ENCODE results near the gene MED12.

DNA sequence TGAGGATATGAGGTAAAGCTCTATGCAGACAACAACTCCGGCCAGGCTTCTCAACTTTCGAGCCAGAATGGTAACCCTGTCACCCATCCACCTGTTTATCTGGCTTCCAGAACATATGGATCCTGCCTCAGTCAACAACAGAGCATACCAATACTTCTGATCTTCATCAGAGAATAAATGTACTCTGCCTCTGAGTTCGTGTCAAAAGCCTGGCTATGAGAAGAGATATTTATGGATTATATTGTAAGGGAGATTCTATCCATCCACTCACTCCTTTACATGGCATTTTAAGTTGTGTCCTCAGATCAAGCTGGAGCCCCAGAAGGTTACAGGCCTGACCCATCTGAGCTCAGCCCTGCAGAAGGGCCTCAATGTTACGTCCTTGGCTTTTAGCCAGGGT lies 32.5 kb upstream of the MED12 start:
- TF ChIP-seq BCL11A (IDR thresholded peaks at IDR 0.05; ENCODE audit: low read depth in 2 of 2, low read length in 2 of 2) (no peak), EP300 (IDR thresholded peaks at IDR 0.05; ENCODE audit: borderline replicate concordance in 1 of 2, low read depth in 2 of 2, low read length in 2 of 2) (no peak), POLR2A (IDR thresholded peaks at IDR 0.05; ENCODE audit: control extremely low read depth in 1 of 2, low read depth in 2 of 2, low read length in 2 of 2) (no peak), TBP (IDR thresholded peaks at IDR 0.05; ENCODE audit: low read depth, low read length) (no peak), RAD21 (IDR thresholded peaks at IDR 0.05 in 1 of 2, conservative IDR thresholded peaks at IDR 0.05 in 1 of 2; ENCODE audit: low read depth in 2 of 2, low read length in 2 of 2) (no peak)
- TF ChIP-seq, protein P1, sequence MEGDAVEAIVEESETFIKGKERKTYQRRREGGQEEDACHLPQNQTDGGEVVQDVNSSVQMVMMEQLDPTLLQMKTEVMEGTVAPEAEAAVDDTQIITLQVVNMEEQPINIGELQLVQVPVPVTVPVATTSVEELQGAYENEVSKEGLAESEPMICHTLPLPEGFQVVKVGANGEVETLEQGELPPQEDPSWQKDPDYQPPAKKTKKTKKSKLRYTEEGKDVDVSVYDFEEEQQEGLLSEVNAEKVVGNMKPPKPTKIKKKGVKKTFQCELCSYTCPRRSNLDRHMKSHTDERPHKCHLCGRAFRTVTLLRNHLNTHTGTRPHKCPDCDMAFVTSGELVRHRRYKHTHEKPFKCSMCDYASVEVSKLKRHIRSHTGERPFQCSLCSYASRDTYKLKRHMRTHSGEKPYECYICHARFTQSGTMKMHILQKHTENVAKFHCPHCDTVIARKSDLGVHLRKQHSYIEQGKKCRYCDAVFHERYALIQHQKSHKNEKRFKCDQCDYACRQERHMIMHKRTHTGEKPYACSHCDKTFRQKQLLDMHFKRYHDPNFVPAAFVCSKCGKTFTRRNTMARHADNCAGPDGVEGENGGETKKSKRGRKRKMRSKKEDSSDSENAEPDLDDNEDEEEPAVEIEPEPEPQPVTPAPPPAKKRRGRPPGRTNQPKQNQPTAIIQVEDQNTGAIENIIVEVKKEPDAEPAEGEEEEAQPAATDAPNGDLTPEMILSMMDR (IDR thresholded peaks at IDR 0.05; ENCODE audit: control extremely low read depth in 1 of 3, insufficient read depth in 1 of 3, low read depth in 1 of 3, low read length in 3 of 3): no peak
- TF ChIP-seq, protein P2, sequence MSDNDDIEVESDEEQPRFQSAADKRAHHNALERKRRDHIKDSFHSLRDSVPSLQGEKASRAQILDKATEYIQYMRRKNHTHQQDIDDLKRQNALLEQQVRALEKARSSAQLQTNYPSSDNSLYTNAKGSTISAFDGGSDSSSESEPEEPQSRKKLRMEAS (IDR thresholded peaks at IDR 0.05): no peak

All from H1 (cell line).